HCT116 (cell line): Measurements from ENCODE around the gene HEXA.

ENCODE experiments used
- ATF3 ChIP-seq: IDR thresholded peaks from 2 replicates; pipeline ENCODE4 v1.6.1; 2012
- POLR2A ChIP-seq: IDR thresholded peaks from 2 replicates; pipeline ENCODE4 v1.7.0; 2011; ENCODE audit warnings: borderline replicate concordance; ENCODE audit not compliant: insufficient read depth, insufficient read length; ENCODE audit errors: extremely low read depth
- YY1 ChIP-seq: IDR thresholded peaks from 2 replicates; pipeline ENCODE4 v1.6.1; 2011; ENCODE audit warnings: low read length, low read depth, moderate library complexity, mild to moderate bottlenecking; ENCODE audit not compliant: insufficient replicate concordance; ENCODE audit errors: extremely low read depth
- TF ChIP-seq, protein P1 (sequence below), 3 experiments: fragments of 200-600 bp in 1 of 3; sonication (generic) in 1 of 3; IDR thresholded peaks in 2 of 3; conservative IDR thresholded peaks in 1 of 3; 2 replicates each; pipeline ENCODE4 v1.5.1; 2012 to 2017; ENCODE audit warnings: low read depth in 2 of 3, low read length in 2 of 3, antibody characterized with exemption in 1 of 3, borderline replicate concordance in 1 of 3, control low read depth in 1 of 3, mild to moderate bottlenecking in 1 of 3, mixed read lengths in 1 of 3, mixed run types in 1 of 3, moderate library complexity in 1 of 3; ENCODE audit not compliant: insufficient read depth in 1 of 3

GRCh38 chr15:72353266-72353665, 22.5 kb downstream of the HEXA start:
- no peak for TF ChIP-seq YY1
- TF ChIP-seq, protein P1, sequence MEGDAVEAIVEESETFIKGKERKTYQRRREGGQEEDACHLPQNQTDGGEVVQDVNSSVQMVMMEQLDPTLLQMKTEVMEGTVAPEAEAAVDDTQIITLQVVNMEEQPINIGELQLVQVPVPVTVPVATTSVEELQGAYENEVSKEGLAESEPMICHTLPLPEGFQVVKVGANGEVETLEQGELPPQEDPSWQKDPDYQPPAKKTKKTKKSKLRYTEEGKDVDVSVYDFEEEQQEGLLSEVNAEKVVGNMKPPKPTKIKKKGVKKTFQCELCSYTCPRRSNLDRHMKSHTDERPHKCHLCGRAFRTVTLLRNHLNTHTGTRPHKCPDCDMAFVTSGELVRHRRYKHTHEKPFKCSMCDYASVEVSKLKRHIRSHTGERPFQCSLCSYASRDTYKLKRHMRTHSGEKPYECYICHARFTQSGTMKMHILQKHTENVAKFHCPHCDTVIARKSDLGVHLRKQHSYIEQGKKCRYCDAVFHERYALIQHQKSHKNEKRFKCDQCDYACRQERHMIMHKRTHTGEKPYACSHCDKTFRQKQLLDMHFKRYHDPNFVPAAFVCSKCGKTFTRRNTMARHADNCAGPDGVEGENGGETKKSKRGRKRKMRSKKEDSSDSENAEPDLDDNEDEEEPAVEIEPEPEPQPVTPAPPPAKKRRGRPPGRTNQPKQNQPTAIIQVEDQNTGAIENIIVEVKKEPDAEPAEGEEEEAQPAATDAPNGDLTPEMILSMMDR (IDR thresholded peaks at IDR 0.05 in 2 of 3, conservative IDR thresholded peaks at IDR 0.05 in 1 of 3; ENCODE audit: borderline replicate concordance in 1 of 3, insufficient read depth in 1 of 3, low read depth in 2 of 3, low read length in 2 of 3) = no peak
- TF ChIP-seq ATF3 = no peak
- TF ChIP-seq POLR2A = no peak
